Activated T-helper 1 cell treated with anti-CD3 and anti-CD28 coated beads, Interleukin-12 subunit alpha, Interleukin-12 subunit beta, Interleukin-2, Interleukin-4 antibody, amounts not matched to agents 30 ng/mL and 10 ng/mL and 1 ng/mL, durations not matched to agents 14 hours and 24 hours and 36 hours (primary cell): ENCODE data around the gene CASP10. TPM values are rescaled to one million over a fixed set of nuclear protein-coding genes. Genes with fewer than 3 reads are reported as not detected.

ENCODE experiments used
- DNase-seq: peaks from one replicate; pipeline ENCODE4 v3.0.0; 2021; ENCODE audit warnings: low spot score
- H3K27ac Mint-ChIP-seq: one replicate; pipeline ENCODE4 v1.8.0; 2021; ENCODE audit warnings: mild to moderate bottlenecking, mixed read lengths
- H3K27me3 Mint-ChIP-seq: one replicate; pipeline ENCODE4 v1.8.0; 2022; ENCODE audit warnings: mild to moderate bottlenecking, moderate library complexity, mixed read lengths; ENCODE audit not compliant: insufficient read depth
- H3K36me3 Mint-ChIP-seq: one replicate; pipeline ENCODE4 v1.8.0; 2021; ENCODE audit warnings: low read depth, mixed read lengths
- H3K4me1 Mint-ChIP-seq: one replicate; pipeline ENCODE4 v1.8.0; 2021; ENCODE audit warnings: low read depth, mixed read lengths
- H3K4me3 Mint-ChIP-seq: one replicate; pipeline ENCODE4 v1.8.0; 2021; ENCODE audit warnings: mild to moderate bottlenecking, moderate library complexity, mixed read lengths
- H3K9me3 Mint-ChIP-seq: one replicate; pipeline ENCODE4 v1.8.0; 2021; ENCODE audit warnings: mixed read lengths
- intact Hi-C: fragments of 100-400 bp; cut with micrococcal nuclease; formaldehyde crosslinking; loops from one replicate; pipeline ENCODE4 v1.15.1; 2024
- total RNA-seq: library from RNA; stranded (reverse); gene quantifications from 2 replicates; pipeline ENCODE4 v1.2.3, GENCODE V29; 2022

The CASP10 gene
- total RNA-seq, 1 donor from 2014 or later: 13.5 TPM

- Mint-ChIP-seq H3K27me3 (no peaks in the 10 kb centered on the region), H3K4me1 (peaks cover 89% of the 10 kb centered on the region), H3K27ac (peak overlapping the region; percentile 90), H3K36me3 (peaks cover 33% of the 10 kb centered on the region), H3K4me3 (peak overlapping the region; percentile 80), H3K9me3 (no peaks in the 10 kb centered on the region)
- DNase-seq: no peak
- intact Hi-C loops: loop anchor here (1.0 to 5.0 kb wide), 8 partner anchors 26 to 1002 kb away; partner anchors contain the start of genes ALS2, BZW1, NOP58 and TMEM237
These were observed 79.8 kb downstream of the CASP10 start for GRCh38 chr2:201262718-201263117.

DNA sequence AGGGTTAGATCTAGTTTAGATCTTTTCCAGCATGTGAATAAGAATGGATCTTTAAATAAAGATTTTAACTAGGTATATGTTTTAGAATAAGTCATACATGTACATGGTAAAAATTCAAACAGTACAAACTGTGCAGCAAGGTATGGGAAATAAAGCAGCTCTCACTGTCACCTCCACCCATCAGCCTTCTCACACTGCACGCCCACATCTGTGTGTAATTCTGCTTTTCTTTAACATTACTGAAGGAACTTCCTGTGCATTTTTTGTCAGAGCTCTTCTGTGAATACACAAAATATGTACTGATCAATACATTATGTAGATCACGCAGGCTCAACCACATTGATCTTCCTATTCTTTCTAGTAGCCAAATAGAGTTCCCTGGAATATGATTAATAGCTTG, 80.8 kb downstream of the CASP10 start:
- Mint-ChIP-seq H3K27ac (peak overlapping the region; percentile 90), H3K27me3 (no peaks in the 10 kb centered on the region), H3K9me3 (no peaks in the 10 kb centered on the region), H3K4me1 (peaks cover 84% of the 10 kb centered on the region), H3K4me3 (peak overlapping the region; percentile 80), H3K36me3 (peaks cover 37% of the 10 kb centered on the region)
- no peak for DNase-seq
- intact Hi-C loops: loop anchor here (1.0 to 5.0 kb wide), 7 partner anchors 27 to 1001 kb away; partner anchors contain the start of genes ALS2, BZW1, NOP58 and TMEM237

DNA sequence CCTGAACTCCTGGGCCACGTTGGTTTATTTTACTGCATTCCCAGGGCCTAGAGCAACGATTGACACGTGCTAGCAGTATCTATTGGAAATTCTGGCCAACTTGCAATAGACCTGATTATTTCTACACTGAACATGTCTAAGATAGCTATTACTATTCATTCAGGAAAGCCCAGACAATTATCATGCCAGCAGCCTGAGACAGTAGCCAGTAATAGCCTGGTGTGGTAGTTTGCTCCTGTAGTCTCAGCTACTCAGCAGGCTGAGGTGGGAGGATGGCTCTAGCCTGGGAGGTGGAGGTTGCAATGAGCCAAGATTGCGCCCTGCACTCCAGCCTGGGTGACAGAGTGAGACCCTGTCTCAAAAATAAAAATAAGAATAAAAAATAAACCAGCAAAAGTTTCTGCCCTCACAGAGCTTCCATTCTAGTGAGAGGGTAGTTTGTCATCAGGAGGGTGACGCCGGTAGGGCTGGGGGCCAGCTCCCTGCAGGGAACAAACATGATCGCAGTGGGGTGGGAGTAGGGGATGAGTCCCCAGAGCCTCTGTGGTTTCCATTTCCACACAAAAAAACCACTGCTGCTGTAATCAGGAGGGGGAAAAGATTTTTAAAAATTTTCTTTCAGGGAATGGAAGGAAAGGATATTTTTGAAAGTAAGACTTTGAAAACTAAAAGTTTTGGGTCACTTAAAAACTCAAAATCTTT, 81.7 kb downstream of the CASP10 start:
- Mint-ChIP-seq H3K4me3 (peak overlapping the region; percentile 80), H3K36me3 (peaks cover 44% of the 10 kb centered on the region), H3K27ac (peak overlapping the region; percentile 90), H3K27me3 (no peaks in the 10 kb centered on the region), H3K4me1 (peaks cover 85% of the 10 kb centered on the region), H3K9me3 (no peaks in the 10 kb centered on the region)
- intact Hi-C loops: loop anchor here (5.0 kb wide), 3 partner anchors 378 to 518 kb away; partner anchors contain the start of genes ALS2, BZW1 and TMEM237
- no peak for DNase-seq

GRCh38 chr2:201266629-201267028, 83.7 kb downstream of the CASP10 start:
- no peaks in the 10 kb centered on the region for H3K9me3 Mint-ChIP-seq
- peaks cover 49% of the 10 kb centered on the region for H3K36me3 Mint-ChIP-seq
- H3K4me1 Mint-ChIP-seq: peaks cover 90% of the 10 kb centered on the region
- DNase-seq: no peak
- H3K27ac Mint-ChIP-seq: peak overlapping the region; percentile 71
- H3K4me3 Mint-ChIP-seq: no peak overlapping the region
- no peaks in the 10 kb centered on the region for H3K27me3 Mint-ChIP-seq
- intact Hi-C loops: no loop called here

DNA sequence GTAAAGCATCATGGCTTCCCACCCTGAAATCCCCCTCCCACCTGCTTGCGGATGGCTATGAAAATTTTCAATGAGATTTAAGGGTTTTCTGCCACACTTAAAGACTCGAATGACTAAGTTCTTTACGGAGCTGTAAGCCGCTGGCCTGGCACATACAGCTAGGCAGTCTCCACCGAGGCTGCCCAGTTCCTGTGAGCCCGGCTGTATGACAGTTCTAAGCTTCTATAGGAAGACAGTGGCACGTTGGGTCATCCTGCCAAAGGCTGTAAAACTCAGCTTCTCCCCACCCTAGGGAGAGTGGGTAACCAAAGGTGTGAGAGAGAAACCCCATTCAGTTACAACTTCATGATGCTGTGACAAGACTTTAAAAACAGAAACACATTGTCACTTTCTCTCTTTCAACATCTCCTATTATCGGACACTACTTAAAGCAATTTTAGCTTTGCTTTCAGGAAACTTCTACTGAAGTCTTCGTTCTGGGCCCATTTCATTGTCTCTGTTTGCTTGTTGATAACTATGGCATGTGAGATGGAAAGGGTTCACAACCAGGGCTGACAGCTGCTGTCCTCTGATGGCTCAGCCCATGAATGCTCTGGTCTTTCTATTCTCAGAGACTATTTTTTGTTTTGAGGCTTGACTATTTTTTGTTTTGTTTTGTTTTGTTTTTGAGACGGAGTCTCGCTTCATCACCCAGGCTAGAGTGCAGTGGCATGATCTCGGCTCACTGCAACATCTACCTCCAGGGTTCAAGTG, 84.5 kb downstream of the CASP10 start:
- H3K4me3 Mint-ChIP-seq: no peak overlapping the region

GRCh38 chr2:201269764-201270163, 86.8 kb downstream of the CASP10 start:
- DNase-seq: no peak
- Mint-ChIP-seq H3K4me1 (peaks cover 78% of the 10 kb centered on the region), H3K27ac (no peak overlapping the region), H3K27me3 (no peaks in the 10 kb centered on the region), H3K36me3 (peaks cover 63% of the 10 kb centered on the region), H3K9me3 (no peaks in the 10 kb centered on the region), H3K4me3 (no peak overlapping the region)
- intact Hi-C loops: no loop called here

More for the DNA sequence above, 84.5 kb downstream of the CASP10 start:
- Mint-ChIP-seq H3K36me3 (peaks cover 53% of the 10 kb centered on the region), H3K9me3 (no peaks in the 10 kb centered on the region), H3K27ac (peak overlapping the region; percentile 38), H3K27me3 (no peaks in the 10 kb centered on the region), H3K4me1 (peaks cover 90% of the 10 kb centered on the region)
- DNase-seq: no peak
- intact Hi-C loops: no loop called here

- Mint-ChIP-seq H3K27me3 (no peaks in the 10 kb centered on the region), H3K36me3 (peaks cover 68% of the 10 kb centered on the region), H3K4me3 (no peak overlapping the region), H3K9me3 (no peaks in the 10 kb centered on the region), H3K4me1 (peaks cover 77% of the 10 kb centered on the region), H3K27ac (peak overlapping the region; percentile 15)
- no peak for DNase-seq
- intact Hi-C loops: no loop called here
These were observed 87.5 kb downstream of the CASP10 start for GRCh38 chr2:201270293-201271001.

- H3K4me3 Mint-ChIP-seq: no peak overlapping the region
- H3K4me1 Mint-ChIP-seq: peaks cover 63% of the 10 kb centered on the region
- intact Hi-C loops: no loop called here
These were observed 89.0 kb downstream of the CASP10 start for GRCh38 chr2:201271917-201272316.

DNA sequence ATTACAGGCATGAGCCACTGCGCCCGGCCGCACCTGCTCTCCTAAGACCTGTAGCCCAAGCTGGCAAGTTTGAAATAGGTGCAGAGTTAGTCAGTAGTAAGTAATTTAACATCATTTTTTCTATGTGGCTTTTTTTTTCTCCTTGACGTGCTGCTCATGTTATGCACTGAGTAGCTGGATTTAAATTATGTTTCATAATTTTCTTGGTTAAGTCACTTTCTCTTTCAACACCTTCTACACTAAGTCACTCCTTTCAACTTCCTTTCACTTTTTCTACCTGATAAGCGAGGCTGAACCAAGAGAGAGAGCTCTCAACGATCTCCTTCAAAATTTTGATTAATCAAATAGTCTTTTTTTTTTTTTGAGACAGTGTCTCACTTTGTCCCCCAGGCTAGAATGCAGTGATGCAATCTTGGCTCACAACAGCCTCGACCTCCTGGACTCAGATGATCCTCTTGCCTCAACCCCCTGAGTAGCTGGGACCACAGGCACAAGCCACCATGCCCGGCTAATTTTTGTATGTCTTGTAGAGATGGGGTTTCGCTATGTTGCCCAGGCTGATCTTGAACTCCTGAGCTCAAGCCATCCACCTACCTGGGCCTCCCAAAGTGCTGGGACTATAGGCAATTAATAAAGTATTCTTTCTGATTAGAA, 90.5 kb downstream of the CASP10 start:
- no peak overlapping the region for H3K4me3 Mint-ChIP-seq
- intact Hi-C loops: no loop called here

More at GRCh38 chr2:201271917-201272316, 89.0 kb downstream of the CASP10 start:
- Mint-ChIP-seq H3K36me3 (peaks cover 65% of the 10 kb centered on the region), H3K27ac (peak overlapping the region; percentile 27), H3K27me3 (no peaks in the 10 kb centered on the region), H3K9me3 (no peaks in the 10 kb centered on the region)
- DNase-seq: no peak

GRCh38 chr2:201275069-201275468, 92.1 kb downstream of the CASP10 start:
- intact Hi-C loops: no loop called here
- no peak overlapping the region for H3K4me3 Mint-ChIP-seq
- no peak for DNase-seq
- H3K27ac Mint-ChIP-seq: no peak overlapping the region
- no peaks in the 10 kb centered on the region for H3K9me3 Mint-ChIP-seq
- H3K27me3 Mint-ChIP-seq: no peaks in the 10 kb centered on the region
- H3K36me3 Mint-ChIP-seq: peaks cover 62% of the 10 kb centered on the region
- peaks cover 52% of the 10 kb centered on the region for H3K4me1 Mint-ChIP-seq

More for the DNA sequence above, 90.5 kb downstream of the CASP10 start:
- Mint-ChIP-seq H3K27ac (peak overlapping the region; percentile 62), H3K36me3 (peaks cover 59% of the 10 kb centered on the region), H3K27me3 (no peaks in the 10 kb centered on the region), H3K4me1 (peaks cover 53% of the 10 kb centered on the region), H3K9me3 (no peaks in the 10 kb centered on the region)
- no peak for DNase-seq

GRCh38 chr2:201275990-201276389, 93.0 kb downstream of the CASP10 start:
- intact Hi-C loops: no loop called here
- DNase-seq: no peak
- Mint-ChIP-seq H3K27me3 (no peaks in the 10 kb centered on the region), H3K9me3 (no peaks in the 10 kb centered on the region), H3K36me3 (peaks cover 66% of the 10 kb centered on the region), H3K27ac (peak overlapping the region; percentile 36), H3K4me1 (peaks cover 52% of the 10 kb centered on the region), H3K4me3 (no peak overlapping the region)

DNA sequence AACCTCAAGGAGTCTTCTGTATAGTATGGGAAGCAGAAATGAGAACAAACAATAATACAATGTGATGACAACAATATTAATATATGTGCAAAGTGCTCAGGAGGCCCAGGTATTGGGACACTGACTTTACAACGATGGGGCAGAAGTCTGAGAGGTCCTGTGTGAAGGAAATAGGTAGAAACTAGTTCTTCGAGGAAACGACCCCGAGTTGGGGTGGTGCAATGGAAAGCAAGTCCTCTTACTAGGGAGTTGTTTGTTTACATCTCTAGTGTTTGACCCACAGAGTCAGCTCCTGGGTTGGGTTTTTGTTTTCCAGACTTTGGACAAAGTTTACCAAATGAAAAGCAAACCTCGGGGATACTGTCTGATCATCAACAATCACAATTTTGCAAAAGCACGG, 93.6 kb downstream of the CASP10 start:
- intact Hi-C loops: no loop called here
- DNase-seq: no peak
- Mint-ChIP-seq H3K4me3 (no peak overlapping the region), H3K36me3 (peaks cover 63% of the 10 kb centered on the region), H3K27ac (peak overlapping the region; percentile 36), H3K4me1 (peaks cover 47% of the 10 kb centered on the region), H3K9me3 (no peaks in the 10 kb centered on the region), H3K27me3 (no peaks in the 10 kb centered on the region)
